HCT116 (cell line): ENCODE results near the gene PTGER4.

Source experiments
- ELF1 ChIP-seq: IDR thresholded peaks from 2 replicates; pipeline ENCODE4 v1.6.1; 2012; ENCODE audit warnings: low read depth, borderline replicate concordance
- EZH2 ChIP-seq: fragments of 200-600 bp; sonication (generic); IDR thresholded peaks from 2 replicates; pipeline ENCODE4 v1.6.1; 2017; ENCODE audit warnings: antibody characterized with exemption, mixed run types
- EZH2phosphoT487 ChIP-seq: fragments of 200-600 bp; IDR thresholded peaks from 2 replicates; pipeline ENCODE4 v1.6.1; 2018; ENCODE audit warnings: antibody characterized with exemption, borderline replicate concordance
- POLR2A ChIP-seq: IDR thresholded peaks from 2 replicates; pipeline ENCODE4 v1.7.0; 2011; ENCODE audit warnings: borderline replicate concordance; ENCODE audit not compliant: insufficient read depth, insufficient read length; ENCODE audit errors: extremely low read depth
- POLR2AphosphoS5 ChIP-seq: IDR thresholded peaks from 2 replicates; pipeline ENCODE4 v1.6.1; 2011; ENCODE audit warnings: mild to moderate bottlenecking, low read depth, low read length, moderate library complexity
- RAD21 ChIP-seq: IDR thresholded peaks from 2 replicates; pipeline ENCODE4 v1.6.1; 2012; ENCODE audit warnings: low read depth, mild to moderate bottlenecking
- SP1 ChIP-seq: IDR thresholded peaks from 2 replicates; pipeline ENCODE4 v1.6.1; 2012; ENCODE audit warnings: low read depth
- SRF ChIP-seq: IDR thresholded peaks from 2 replicates; pipeline ENCODE4 v1.6.1; 2012; ENCODE audit warnings: low read depth
- YY1 ChIP-seq: IDR thresholded peaks from 2 replicates; pipeline ENCODE4 v1.6.1; 2011; ENCODE audit warnings: low read length, low read depth, moderate library complexity, mild to moderate bottlenecking; ENCODE audit not compliant: insufficient replicate concordance; ENCODE audit errors: extremely low read depth
- ZFX ChIP-seq: fragments of 450-650 bp; IDR thresholded peaks from 2 replicates; pipeline ENCODE4 v1.6.1; 2017
- ZNF274 ChIP-seq: fragments of 200-500 bp; sonication (Bioruptor generic); IDR thresholded peaks from 2 replicates; pipeline ENCODE4 v1.6.1; 2014; ENCODE audit warnings: mild to moderate bottlenecking, low read depth, low read length, inconsistent platforms
- TF ChIP-seq, protein P1 (sequence below): IDR thresholded peaks from 2 replicates; pipeline ENCODE4 v1.6.1; 2012; ENCODE audit warnings: low read depth
- TF ChIP-seq, protein P2 (sequence below), 3 experiments: fragments of 200-600 bp in 1 of 3; sonication (generic) in 1 of 3; IDR thresholded peaks in 2 of 3; conservative IDR thresholded peaks in 1 of 3; 2 replicates each; pipeline ENCODE4 v1.5.1; 2012 to 2017; ENCODE audit warnings: low read depth in 2 of 3, low read length in 2 of 3, antibody characterized with exemption in 1 of 3, borderline replicate concordance in 1 of 3, control low read depth in 1 of 3, mild to moderate bottlenecking in 1 of 3, mixed read lengths in 1 of 3, mixed run types in 1 of 3, moderate library complexity in 1 of 3; ENCODE audit not compliant: insufficient read depth in 1 of 3

DNA sequence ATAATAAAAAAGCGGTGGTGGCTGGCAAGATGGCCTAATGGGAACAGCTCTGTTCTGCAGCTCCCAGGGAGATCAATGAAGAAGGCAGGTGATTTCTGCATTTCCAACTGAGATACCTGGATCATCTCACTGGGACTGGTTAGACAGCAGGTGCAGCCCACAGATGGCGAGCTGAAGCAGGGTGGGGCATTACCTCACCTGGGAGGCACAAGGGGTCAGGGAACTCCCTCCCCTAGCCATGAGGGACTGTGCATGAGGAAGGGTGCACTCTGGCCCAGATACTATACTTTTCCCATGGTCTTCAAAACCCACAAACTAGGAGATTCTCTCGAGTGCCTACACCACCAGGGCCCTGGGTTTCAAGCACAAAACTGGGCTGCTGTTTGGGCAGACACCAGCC is 45.6 kb upstream of the PTGER4 start:
- TF ChIP-seq, protein P1, sequence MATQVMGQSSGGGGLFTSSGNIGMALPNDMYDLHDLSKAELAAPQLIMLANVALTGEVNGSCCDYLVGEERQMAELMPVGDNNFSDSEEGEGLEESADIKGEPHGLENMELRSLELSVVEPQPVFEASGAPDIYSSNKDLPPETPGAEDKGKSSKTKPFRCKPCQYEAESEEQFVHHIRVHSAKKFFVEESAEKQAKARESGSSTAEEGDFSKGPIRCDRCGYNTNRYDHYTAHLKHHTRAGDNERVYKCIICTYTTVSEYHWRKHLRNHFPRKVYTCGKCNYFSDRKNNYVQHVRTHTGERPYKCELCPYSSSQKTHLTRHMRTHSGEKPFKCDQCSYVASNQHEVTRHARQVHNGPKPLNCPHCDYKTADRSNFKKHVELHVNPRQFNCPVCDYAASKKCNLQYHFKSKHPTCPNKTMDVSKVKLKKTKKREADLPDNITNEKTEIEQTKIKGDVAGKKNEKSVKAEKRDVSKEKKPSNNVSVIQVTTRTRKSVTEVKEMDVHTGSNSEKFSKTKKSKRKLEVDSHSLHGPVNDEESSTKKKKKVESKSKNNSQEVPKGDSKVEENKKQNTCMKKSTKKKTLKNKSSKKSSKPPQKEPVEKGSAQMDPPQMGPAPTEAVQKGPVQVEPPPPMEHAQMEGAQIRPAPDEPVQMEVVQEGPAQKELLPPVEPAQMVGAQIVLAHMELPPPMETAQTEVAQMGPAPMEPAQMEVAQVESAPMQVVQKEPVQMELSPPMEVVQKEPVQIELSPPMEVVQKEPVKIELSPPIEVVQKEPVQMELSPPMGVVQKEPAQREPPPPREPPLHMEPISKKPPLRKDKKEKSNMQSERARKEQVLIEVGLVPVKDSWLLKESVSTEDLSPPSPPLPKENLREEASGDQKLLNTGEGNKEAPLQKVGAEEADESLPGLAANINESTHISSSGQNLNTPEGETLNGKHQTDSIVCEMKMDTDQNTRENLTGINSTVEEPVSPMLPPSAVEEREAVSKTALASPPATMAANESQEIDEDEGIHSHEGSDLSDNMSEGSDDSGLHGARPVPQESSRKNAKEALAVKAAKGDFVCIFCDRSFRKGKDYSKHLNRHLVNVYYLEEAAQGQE, result no peak
- TF ChIP-seq, protein P2, sequence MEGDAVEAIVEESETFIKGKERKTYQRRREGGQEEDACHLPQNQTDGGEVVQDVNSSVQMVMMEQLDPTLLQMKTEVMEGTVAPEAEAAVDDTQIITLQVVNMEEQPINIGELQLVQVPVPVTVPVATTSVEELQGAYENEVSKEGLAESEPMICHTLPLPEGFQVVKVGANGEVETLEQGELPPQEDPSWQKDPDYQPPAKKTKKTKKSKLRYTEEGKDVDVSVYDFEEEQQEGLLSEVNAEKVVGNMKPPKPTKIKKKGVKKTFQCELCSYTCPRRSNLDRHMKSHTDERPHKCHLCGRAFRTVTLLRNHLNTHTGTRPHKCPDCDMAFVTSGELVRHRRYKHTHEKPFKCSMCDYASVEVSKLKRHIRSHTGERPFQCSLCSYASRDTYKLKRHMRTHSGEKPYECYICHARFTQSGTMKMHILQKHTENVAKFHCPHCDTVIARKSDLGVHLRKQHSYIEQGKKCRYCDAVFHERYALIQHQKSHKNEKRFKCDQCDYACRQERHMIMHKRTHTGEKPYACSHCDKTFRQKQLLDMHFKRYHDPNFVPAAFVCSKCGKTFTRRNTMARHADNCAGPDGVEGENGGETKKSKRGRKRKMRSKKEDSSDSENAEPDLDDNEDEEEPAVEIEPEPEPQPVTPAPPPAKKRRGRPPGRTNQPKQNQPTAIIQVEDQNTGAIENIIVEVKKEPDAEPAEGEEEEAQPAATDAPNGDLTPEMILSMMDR (IDR thresholded peaks at IDR 0.05 in 2 of 3, conservative IDR thresholded peaks at IDR 0.05 in 1 of 3; ENCODE audit: borderline replicate concordance in 1 of 3, insufficient read depth in 1 of 3, low read depth in 2 of 3, low read length in 2 of 3), result no peak
- TF ChIP-seq EZH2phosphoT487 (no peak), POLR2AphosphoS5 (no peak), YY1 (no peak), POLR2A (no peak), SP1 (no peak), RAD21 (no peak), ZNF274 (no peak), SRF (no peak), ZFX (no peak), ELF1 (no peak), EZH2 (no peak)
